Activated B cell treated with CpG ODN at 0.5 μM for 24 hours (primary cell): ENCODE data around the gene LDLRAD4. TPM values are rescaled to one million over a fixed set of nuclear protein-coding genes. Genes with fewer than 3 reads are reported as not detected.

Experiments
- ATAC-seq: fragments of 200-7000 bp; cut with Tn5 transposase; one replicate; pipeline ENCODE4 v1.10.0; 2021; ENCODE audit warnings: low read depth, mild to moderate bottlenecking, moderate library complexity
- CTCF ChIA-PET: fragments of 350-600 bp; sonication (Branson Sonifier 250); formaldehyde crosslinking; loops from one replicate; lab custom pipeline; 2021; ENCODE audit warnings: antibody characterized with exemption; lab: Charles Lee
- POLR2A ChIA-PET: fragments of 350-600 bp; sonication (Branson Sonifier 250); formaldehyde crosslinking; loops from one replicate; lab custom pipeline; 2021; ENCODE audit warnings: antibody characterized with exemption; lab: Charles Lee
- DNase-seq: peaks from one replicate; pipeline ENCODE4 v3.0.0; 2022
- H3K27ac Mint-ChIP-seq: one replicate; pipeline ENCODE4 v1.8.0; 2020; ENCODE audit warnings: mixed read lengths
- H3K27me3 Mint-ChIP-seq: one replicate; pipeline ENCODE4 v1.8.0; 2021; ENCODE audit warnings: mixed read lengths
- H3K36me3 Mint-ChIP-seq: one replicate; pipeline ENCODE4 v1.8.0; 2021; ENCODE audit warnings: low read depth, mixed read lengths
- H3K4me1 Mint-ChIP-seq: one replicate; pipeline ENCODE4 v1.8.0; 2021; ENCODE audit warnings: mixed read lengths
- H3K4me3 Mint-ChIP-seq: one replicate; pipeline ENCODE4 v1.8.0; 2020; ENCODE audit warnings: mild to moderate bottlenecking, mixed read lengths
- H3K9me3 Mint-ChIP-seq: one replicate; pipeline ENCODE4 v1.8.0; 2020; ENCODE audit warnings: mixed read lengths
- intact Hi-C: fragments of 100-400 bp; cut with micrococcal nuclease; formaldehyde crosslinking; loops from one replicate; pipeline ENCODE4 v1.15.1; 2024
- total RNA-seq: library from RNA; stranded (reverse); gene quantifications from 2 replicates; pipeline ENCODE4 v1.2.3, GENCODE V29; 2022
- TF ChIP-seq, protein P1 (sequence below): fragments of 200-600 bp; IDR thresholded peaks from one replicate; pipeline ENCODE4 v1.8.0; 2022; ENCODE audit warnings: antibody characterized with exemption, mild to moderate bottlenecking

LDLRAD4 gene
- total RNA-seq, 1 donor from 2014 or later: 66.9 TPM

DNA sequence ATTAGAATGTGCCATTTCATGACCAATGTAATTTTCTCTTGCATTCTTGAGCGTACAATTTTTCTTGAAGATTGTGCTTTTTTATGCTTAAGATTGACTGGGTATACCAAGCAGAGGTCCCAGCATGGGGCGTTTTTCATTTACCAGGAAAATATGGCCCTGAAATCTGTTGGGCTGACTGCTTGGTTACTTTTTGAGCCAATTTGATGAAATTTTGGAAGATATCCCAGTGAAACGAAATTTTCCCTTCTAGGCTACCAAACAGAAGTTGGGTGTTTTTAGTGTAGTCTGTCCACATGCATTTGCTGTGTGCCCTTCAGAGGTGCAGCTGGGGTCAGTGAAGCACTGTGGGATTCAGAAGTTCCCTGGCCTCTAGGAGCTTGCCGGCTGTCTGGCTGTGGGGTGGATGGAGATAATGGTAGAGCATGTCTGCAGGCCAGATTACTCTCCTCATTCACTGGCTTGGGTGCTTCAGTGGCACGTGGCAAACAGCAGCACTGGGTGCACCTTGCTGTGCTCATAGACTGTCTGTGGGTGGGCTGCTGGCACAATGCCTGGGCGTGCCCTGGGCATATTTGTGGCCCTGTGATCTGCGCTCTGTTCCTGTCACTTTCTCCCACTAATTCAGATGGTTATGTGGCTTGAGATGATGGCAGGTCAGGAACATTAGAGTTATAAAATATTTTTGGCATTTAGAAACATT is 73.3 kb downstream of the LDLRAD4 start:
- no peaks in the 10 kb centered on the region for H3K36me3 Mint-ChIP-seq
- intact Hi-C loops: no loop called here
- CTCF ChIA-PET: no interaction called here
- POLR2A ChIA-PET: no interaction called here
- H3K4me1 Mint-ChIP-seq: no peaks in the 10 kb centered on the region
- no peak overlapping the region for H3K4me3 Mint-ChIP-seq
- H3K27ac Mint-ChIP-seq: no peak overlapping the region
- TF ChIP-seq, protein P1, sequence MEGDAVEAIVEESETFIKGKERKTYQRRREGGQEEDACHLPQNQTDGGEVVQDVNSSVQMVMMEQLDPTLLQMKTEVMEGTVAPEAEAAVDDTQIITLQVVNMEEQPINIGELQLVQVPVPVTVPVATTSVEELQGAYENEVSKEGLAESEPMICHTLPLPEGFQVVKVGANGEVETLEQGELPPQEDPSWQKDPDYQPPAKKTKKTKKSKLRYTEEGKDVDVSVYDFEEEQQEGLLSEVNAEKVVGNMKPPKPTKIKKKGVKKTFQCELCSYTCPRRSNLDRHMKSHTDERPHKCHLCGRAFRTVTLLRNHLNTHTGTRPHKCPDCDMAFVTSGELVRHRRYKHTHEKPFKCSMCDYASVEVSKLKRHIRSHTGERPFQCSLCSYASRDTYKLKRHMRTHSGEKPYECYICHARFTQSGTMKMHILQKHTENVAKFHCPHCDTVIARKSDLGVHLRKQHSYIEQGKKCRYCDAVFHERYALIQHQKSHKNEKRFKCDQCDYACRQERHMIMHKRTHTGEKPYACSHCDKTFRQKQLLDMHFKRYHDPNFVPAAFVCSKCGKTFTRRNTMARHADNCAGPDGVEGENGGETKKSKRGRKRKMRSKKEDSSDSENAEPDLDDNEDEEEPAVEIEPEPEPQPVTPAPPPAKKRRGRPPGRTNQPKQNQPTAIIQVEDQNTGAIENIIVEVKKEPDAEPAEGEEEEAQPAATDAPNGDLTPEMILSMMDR: no peak
- no peak for ATAC-seq
- H3K9me3 Mint-ChIP-seq: no peaks in the 10 kb centered on the region
- no peaks in the 10 kb centered on the region for H3K27me3 Mint-ChIP-seq
- no peak for DNase-seq

DNA sequence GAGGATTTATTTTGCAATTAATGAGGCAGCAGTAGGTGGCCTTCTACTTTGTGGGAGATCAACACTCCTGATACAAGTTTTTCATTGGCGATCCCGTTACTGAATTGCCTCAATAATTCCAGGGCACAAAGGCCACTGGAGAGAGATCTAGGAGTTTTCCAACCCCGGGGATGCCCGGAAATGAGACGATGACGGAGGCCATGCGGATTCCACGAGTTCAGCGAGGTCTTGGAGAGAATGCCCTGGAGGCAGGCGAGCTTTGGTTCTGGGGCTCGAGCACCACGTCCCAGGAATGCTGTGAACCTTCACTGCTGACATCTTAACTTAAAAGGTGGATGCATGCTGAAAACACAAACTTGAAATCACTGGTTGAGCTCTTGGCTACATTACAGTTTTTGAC is 74.2 kb downstream of the LDLRAD4 start:
- H3K27ac Mint-ChIP-seq: no peak overlapping the region
- intact Hi-C loops: no loop called here
- POLR2A ChIA-PET: no interaction called here

DNA sequence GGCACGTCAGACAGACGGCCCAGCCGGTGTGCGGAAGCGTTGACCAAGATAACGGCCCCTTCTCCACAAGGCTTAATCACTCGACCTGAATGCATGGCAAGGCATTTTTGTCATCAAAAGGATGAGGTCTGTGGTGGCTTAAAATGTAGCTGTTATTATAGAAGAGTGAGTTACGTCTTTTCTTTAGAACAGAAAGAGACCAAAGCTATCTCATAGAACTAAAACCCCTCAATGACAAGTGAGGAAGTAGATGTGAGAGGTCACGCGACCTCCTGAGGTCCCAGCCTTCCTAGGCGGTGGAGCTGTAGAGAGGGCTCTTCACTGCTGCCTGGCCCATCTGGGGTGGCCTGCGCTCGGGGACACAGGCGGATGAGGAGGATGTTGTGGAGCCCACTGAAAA is 75.7 kb downstream of the LDLRAD4 start:
- DNase-seq: no peak
- Mint-ChIP-seq H3K9me3 (no peaks in the 10 kb centered on the region), H3K27me3 (no peaks in the 10 kb centered on the region), H3K4me3 (no peak overlapping the region), H3K36me3 (no peaks in the 10 kb centered on the region), H3K4me1 (no peaks in the 10 kb centered on the region), H3K27ac (no peak overlapping the region)
- ATAC-seq: no peak
- TF ChIP-seq, protein P1: no peak
- intact Hi-C loops: no loop called here
- ChIA-PET CTCF (no interaction called here), POLR2A (no interaction called here)

More for the DNA sequence above, 74.2 kb downstream of the LDLRAD4 start:
- TF ChIP-seq, protein P1: no peak
- DNase-seq (no peak), ATAC-seq (no peak)
- H3K36me3 Mint-ChIP-seq: no peaks in the 10 kb centered on the region
- H3K27me3 Mint-ChIP-seq: no peaks in the 10 kb centered on the region
- no peaks in the 10 kb centered on the region for H3K4me1 Mint-ChIP-seq
- no peaks in the 10 kb centered on the region for H3K9me3 Mint-ChIP-seq
- CTCF ChIA-PET: no interaction called here
- H3K4me3 Mint-ChIP-seq: no peak overlapping the region

DNA sequence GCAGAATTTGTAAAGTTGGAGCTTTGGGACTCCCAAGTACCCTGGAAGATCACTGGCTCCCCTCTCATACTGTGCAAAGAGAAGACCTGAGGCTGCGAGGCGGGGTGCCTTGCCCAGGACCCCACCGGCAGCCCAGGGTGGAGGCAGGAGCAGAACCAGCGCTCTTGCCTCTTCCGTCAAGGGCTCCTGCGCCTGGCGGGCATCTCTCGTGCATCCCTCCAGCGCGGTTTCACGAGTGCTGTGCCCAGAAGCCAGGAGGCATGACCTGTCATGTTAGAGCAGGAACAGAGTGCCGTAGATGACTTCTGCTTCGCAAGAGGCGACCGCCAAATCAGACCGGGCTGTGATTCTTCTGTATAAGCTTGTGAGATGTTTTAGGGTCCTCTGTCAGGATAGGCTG is 77.3 kb downstream of the LDLRAD4 start:
- H3K4me1 Mint-ChIP-seq: no peaks in the 10 kb centered on the region
- H3K36me3 Mint-ChIP-seq: no peaks in the 10 kb centered on the region
- intact Hi-C loops: no loop called here
- DNase-seq: no peak
- no peak overlapping the region for H3K27ac Mint-ChIP-seq
- TF ChIP-seq, protein P1: no peak
- ChIA-PET CTCF (no interaction called here), POLR2A (no interaction called here)
- ATAC-seq: no peak
- H3K4me3 Mint-ChIP-seq: no peak overlapping the region
- H3K9me3 Mint-ChIP-seq: no peaks in the 10 kb centered on the region
- H3K27me3 Mint-ChIP-seq: peaks cover 3% of the 10 kb centered on the region

DNA sequence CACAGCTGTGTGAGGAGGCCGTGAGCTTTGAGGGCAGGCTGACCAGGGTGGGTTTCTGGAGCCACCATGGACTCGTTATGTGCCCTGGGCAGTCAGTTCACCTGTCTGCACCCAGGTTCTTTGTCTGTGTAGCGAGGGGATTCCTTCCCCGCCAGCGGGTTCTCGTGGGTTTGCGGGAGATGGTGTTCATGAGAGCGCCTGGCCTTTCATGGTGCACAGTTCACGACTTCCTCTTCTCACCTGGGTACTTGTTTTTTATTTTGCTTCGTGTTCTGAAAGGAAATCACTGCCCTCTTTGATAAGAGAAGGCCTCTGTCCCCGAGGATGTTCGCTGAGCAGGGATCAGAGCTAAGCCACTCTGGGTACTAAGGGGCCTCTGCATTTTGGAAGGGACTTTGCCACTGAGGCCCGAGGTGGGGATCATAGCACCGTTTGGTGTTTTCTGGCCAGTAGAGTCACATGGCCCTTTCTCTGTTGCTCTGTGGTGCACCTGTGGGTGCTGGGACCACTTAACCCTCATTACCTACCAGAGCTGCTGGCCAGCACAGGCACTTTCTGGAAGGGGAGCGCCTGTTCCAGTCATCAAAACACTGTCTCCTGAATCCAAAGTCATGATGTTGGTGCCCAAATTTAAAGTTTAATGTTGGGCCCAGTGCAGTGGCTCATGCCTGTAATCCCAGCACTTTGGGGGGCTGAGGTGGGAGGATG is 78.5 kb downstream of the LDLRAD4 start:
- POLR2A ChIA-PET: no interaction called here
- Mint-ChIP-seq H3K4me3 (no peak overlapping the region), H3K27me3 (peaks cover 5% of the 10 kb centered on the region), H3K4me1 (peaks cover under 1% of the 10 kb centered on the region), H3K36me3 (no peaks in the 10 kb centered on the region), H3K27ac (no peak overlapping the region), H3K9me3 (no peaks in the 10 kb centered on the region)
- TF ChIP-seq, protein P1: no peak
- DNase-seq (no peak), ATAC-seq (no peak)
- CTCF ChIA-PET: no interaction called here
- intact Hi-C loops: no loop called here
